Measurements from ENCODE around the gene RARS2.

The RARS2 gene

DNA sequence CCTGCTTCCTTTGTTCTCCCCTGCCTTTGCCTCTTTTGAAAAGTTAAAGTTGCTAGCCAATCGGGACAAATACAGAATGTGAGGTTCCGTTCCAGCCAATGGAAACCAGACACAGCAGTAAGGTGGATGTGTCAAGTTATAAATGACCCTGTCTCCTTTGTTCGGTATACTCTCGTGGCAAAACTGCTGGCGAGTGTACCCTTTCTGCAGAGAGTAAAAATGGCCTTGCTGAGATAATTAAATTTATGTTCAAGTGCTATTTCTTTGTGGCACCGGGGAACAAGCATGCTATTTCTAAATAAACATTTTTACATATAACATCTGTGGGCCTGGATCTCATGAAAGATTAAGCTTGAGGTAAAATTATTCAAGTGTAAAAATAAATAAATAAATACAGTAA is 50.2 kb downstream of the RARS2 start:
- no peaks in the 10 kb centered on the region for H3K27me3 Mint-ChIP-seq (ENCODE audit: low read depth)
- no peaks in the 10 kb centered on the region for H3K9me3 Mint-ChIP-seq
- peaks cover 4% of the 10 kb centered on the region for H3K4me1 Mint-ChIP-seq
- H3K36me3 Mint-ChIP-seq (ENCODE audit: low read depth): peaks cover 50% of the 10 kb centered on the region
- H3K4me3 Mint-ChIP-seq: no peak overlapping the region
- TF ChIP-seq CTCF (IDR thresholded peaks at IDR 0.05; ENCODE audit: unreplicated experiment in 3 of 3): no peak
- H3K27ac Mint-ChIP-seq: no peak overlapping the region

GRCh38 chr6:87538510-87539260 is 51.1 kb downstream of the RARS2 start:
- TF ChIP-seq CTCF (IDR thresholded peaks at IDR 0.05; ENCODE audit: unreplicated experiment in 3 of 3): no peak

GRCh38 chr6:87534377-87535047 is 55.3 kb downstream of the RARS2 start:
- Mint-ChIP-seq H3K4me3 (no peak overlapping the region), H3K27me3 (ENCODE audit: low read depth) (no peaks in the 10 kb centered on the region), H3K4me1 (no peaks in the 10 kb centered on the region), H3K27ac (no peak overlapping the region), H3K9me3 (no peaks in the 10 kb centered on the region), H3K36me3 (ENCODE audit: low read depth) (peaks cover 38% of the 10 kb centered on the region)
- TF ChIP-seq CTCF (IDR thresholded peaks at IDR 0.05; ENCODE audit: unreplicated experiment in 3 of 3): no peak

More at GRCh38 chr6:87538510-87539260, 51.1 kb downstream of the RARS2 start:
- Mint-ChIP-seq H3K27me3 (ENCODE audit: low read depth) (no peaks in the 10 kb centered on the region), H3K4me3 (no peak overlapping the region), H3K9me3 (no peaks in the 10 kb centered on the region), H3K27ac (no peak overlapping the region), H3K36me3 (ENCODE audit: low read depth) (peaks cover 52% of the 10 kb centered on the region), H3K4me1 (peaks cover 4% of the 10 kb centered on the region)

DNA sequence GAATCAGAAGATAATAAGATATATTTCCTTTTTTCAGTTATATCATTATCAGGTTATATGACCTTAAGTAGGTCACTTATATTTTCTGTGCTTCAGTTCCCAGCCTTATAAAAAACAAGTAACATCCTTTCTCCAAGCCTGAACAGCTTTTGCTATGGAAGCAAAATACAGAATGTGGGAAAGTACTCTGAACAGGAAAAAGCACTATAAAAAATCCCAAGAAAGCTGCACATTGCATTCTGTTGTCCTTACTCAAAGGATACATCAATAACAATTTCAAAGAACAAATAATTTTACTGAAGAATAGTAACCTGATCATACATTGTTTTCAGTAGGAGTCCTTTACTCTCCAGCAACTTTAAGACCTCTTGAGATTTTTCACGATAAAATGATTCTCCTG is 60.6 kb downstream of the RARS2 start:
- H3K4me3 Mint-ChIP-seq: no peak overlapping the region
- no peaks in the 10 kb centered on the region for H3K4me1 Mint-ChIP-seq
- H3K27ac Mint-ChIP-seq: no peak overlapping the region
- no peak for TF ChIP-seq CTCF (IDR thresholded peaks at IDR 0.05; ENCODE audit: unreplicated experiment in 3 of 3)
- H3K36me3 Mint-ChIP-seq (ENCODE audit: low read depth): peaks cover 39% of the 10 kb centered on the region
- H3K27me3 Mint-ChIP-seq (ENCODE audit: low read depth): no peaks in the 10 kb centered on the region
- no peaks in the 10 kb centered on the region for H3K9me3 Mint-ChIP-seq

GRCh38 chr6:87522686-87523085 is 67.1 kb downstream of the RARS2 start:
- no peaks in the 10 kb centered on the region for H3K4me1 Mint-ChIP-seq
- H3K4me3 Mint-ChIP-seq: no peak overlapping the region
- no peaks in the 10 kb centered on the region for H3K9me3 Mint-ChIP-seq
- H3K27ac Mint-ChIP-seq: peak overlapping the region in 1 of 3 experiments; percentile 21
- peaks cover 43% of the 10 kb centered on the region for H3K36me3 Mint-ChIP-seq (ENCODE audit: low read depth)
- no peaks in the 10 kb centered on the region for H3K27me3 Mint-ChIP-seq (ENCODE audit: low read depth)
- TF ChIP-seq CTCF (IDR thresholded peaks at IDR 0.05; ENCODE audit: unreplicated experiment in 3 of 3): no peak

All from nephron (organoid).